NCI-H1694 (cell line): ENCODE results near the gene CDC14B.

Source experiments
- DNase-seq: peaks from one replicate; lab custom pipeline; 2025; lab: John Stamatoyannopoulos, UW

Gene CDC14B

DNA sequence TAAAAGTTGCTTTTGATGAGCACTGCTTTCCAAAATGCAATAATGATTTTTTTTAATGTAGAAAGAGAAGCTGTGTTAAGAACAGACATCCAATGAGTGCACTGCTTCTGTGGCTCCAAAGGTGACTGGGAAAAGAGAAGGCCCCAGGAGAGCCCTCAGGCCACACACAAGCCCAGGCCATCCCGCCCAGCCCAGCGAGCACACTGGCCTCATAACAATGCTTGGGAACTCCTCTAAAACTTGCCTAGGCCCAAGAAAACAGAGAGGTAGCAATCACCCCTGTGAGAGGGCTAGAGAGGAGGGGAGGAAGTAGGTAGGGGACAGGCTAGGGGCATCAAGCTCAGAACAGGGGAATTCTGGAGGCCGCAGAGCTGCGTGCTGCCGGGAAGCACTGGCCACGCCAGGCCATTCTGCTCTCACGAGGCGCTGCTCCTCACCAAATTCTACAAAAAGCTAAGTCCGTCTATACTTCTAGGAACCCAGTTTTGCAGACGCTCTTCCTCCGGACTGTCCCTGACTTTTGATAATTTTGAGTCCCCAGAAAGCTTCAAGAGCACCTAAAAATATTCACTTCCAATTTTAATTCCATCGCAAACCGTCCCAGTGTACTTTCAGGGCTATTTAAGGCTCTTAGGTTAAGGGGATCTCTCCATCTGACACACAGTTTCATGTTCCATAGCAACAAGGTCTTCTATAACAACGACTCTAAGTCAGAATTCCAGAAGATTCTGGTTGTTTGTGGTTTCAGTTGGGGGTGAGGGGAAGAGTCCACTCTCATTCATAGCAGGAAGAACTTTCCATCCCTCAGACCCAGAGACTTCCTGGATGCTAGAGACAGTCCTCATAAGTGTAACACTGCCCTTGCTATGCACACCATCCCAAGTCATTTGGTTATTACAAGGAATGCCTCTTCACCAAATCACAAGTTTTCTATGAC is 118.7 kb downstream of the CDC14B start:
- no peak for DNase-seq

DNA sequence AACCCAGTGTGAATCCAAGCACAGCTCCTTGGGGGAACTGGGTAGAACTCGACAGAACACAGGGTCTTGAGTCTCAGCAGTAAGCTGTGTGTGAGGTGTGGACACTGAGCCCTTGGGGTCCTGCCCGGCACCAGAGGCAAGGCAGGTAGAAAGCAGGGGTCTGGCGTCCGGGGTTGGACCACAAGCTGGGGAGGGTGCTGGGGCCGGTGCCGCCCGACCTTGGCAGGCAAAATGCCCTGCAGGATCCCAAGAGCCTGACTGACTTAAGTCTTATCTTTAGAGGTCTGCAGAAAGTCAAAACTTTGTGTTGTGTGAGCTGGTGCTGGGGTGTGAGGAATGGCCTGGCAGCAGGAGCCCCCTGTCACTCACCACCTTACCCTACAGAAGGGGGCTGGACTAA is 120.4 kb downstream of the CDC14B start:
- no peak for DNase-seq

DNA sequence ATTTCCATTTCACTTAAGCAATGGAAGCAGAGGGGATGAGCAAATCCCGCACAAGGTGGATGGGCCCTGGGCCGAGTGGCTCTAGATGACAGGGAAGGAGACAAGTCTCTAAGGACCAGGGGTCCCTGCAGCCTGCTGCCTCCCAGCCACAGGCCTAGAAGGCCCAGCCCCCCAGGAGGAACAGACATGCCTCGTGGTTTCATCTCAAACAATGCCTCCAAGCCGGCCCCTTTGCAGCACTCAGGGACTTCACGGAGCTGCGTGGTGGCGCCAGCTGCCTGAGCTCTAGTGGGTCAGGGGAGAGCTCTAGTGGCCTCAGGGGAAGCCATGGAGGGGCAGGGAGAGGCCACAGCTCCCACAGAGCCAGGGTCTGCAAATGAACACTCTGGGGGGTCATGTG is 120.8 kb downstream of the CDC14B start:
- no peak for DNase-seq

DNA sequence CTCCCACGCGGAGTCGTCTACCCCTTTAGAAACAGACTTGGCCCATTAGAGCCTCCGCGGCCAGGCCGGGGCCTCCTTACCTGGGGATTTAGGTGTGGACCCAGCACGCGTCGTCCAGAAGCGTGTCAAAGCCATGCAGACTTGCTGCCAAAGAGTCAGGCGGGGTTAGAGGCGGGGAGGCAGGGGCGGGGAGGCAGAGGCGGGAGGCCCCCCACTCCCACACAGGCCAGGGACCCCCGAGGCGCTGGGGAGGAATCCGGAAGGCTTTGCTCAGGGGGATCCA is 122.6 kb downstream of the CDC14B start:
- no peak for DNase-seq

DNA sequence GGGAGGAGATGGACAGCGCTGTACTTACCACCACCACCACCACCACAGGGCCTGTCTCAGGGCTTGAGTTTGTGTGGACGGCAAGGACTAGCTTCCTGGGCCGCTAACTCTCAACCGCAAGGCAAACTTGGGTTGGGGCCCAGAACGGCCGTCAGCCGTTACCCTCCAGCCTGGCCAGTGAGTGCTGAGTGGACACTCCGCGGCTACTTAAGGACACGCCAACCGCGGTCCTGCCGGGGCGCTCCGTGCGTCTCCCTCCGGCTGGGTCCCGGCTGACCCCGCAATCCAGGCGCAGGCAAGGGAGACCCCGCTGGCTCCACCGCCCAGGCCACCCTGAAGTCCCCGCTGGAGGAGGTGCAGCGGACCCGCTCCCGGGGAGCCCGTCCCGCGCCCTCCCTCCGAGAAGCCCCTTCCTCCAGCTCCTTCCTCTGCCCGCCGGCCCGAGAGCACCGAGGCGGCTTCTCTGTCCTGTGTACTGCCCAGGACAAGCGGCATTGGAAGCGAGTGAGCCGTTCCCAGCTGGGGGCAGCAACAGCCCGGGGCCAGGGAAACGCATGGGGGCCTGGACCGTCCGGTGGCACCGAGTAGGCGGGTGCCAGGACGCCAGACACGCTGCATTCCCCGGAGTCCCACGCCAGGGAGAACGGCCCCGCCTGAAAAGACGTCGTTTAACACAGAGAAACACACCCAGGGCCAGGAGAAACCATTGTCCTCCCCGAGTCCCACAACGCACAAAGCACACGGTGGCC is 123.1 kb downstream of the CDC14B start:
- no peak for DNase-seq

DNA sequence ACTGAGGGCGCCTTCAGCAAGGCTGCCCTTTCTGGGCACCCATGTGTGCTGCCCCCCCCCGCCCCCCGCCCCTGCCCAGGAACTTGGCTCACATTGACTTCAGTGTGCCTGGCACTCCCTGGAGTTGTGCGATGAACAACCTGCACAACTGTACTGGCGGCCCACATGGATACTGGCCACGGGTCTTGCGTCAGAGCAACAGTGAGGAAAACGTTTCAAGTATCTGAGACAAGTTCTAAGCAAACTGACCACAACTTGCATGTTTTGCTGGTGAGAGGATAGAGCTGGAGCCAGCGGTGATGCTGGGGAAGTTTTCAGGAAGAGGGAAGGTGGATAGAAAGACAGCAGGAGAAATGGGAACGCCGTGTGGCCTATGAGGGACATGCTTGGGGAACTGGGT is 124.3 kb downstream of the CDC14B start:
- no peak for DNase-seq

DNA sequence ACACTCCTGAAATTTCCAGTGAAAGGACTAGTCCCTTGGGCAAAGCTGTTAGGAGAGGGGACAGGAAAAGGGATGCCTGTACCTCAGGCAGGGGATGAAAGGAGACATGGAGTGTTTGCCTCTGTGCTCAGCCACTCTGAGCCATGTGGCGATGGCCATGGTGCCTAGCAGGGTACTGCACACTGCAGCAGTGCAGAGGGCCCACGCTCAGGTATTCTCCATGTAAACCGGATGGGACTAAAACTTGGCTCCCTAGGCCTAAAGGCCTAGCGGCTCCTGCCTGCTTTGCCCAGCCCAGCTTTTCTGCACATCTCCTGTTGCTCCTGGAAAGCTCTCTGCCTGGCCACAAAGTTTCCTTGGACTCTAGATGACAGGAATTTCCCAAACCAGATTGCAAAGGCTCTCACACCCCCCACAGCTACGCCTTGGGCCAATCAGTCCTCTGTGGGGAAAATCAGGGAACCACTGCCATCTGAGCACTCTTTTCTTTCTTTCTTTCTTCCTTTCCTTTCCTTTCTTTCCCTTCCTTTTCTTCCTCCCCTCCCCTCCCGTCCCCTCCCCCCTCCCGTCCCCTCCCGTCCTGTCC is 125.3 kb downstream of the CDC14B start:
- DNase-seq = no peak

DNA sequence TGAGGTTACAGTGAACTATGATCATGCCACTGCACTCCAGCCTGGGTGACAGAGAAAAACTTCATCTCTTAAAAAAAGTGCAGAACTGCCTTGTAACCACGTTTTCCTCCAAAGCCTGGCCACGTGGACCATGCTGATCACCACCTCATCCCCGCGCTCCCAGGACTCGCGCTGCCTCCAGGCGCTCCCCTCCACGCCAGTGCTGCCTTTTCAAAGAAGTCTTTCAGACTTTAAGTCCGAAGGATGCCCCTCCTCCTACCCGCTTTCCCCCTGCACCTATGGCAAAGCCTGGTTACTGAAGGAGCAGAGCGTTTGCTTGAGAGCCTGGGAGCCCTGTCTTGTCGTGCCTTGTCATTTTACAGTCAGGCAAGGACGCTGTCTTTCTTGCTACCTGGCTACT is 125.9 kb downstream of the CDC14B start:
- DNase-seq = no peak

DNA sequence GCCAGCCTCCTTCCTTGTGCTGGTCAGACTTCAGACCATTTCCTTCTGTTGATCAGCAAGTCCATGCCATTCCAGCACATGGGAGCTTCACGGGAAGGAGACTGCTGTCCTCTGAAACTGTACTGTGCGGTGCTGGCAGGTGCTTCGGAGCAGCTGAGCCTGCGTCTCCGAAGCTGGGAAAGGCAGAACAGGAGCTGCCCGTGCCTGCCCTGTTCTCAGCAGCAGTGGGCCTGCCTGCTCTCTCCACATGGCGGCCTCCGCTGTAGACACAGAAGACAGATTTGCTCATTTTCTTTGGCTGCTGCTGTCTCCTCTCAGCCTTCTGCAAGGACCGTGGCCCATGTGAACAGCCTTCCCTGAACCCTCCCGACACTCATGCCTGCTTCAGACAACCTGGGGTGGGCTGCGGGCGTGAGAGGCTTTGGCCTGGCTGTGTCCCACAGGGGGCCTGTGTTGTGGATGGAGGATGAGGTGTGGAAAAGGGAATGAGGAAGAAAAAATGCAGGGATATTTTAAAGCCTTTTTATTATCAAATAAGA is 126.6 kb downstream of the CDC14B start:
- no peak for DNase-seq

DNA sequence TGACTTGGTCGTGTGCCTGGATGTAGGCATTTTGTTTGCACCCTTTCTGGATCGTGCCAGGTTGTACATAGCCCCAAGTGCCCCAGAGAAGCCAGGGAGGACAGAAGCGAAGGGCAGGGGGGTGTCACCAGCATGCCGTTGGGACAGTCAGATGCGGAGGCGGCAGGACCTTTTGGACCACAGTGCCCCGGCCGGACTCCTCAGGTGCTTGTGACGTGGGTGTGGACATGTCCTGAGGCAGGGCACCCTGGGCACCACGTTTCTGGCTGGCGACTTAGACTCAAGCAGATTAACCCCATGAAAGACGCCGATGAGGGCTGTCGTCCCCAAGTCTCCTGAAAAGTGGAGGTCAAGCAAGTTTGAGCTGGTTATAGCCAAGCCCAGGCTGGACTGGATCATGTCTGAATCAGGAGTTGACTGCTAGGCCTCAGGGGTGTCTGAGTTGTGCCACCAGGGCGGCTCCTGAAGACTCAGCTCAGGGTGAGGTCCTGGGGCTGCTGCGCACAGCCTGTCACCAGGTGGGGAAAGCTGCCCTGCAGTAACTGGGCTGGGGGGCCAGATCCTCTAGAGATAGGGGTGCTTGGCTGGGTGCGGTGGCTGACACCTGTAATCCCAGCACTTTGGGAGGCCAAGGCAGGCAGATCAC is 127.6 kb downstream of the CDC14B start:
- DNase-seq = no peak

DNA sequence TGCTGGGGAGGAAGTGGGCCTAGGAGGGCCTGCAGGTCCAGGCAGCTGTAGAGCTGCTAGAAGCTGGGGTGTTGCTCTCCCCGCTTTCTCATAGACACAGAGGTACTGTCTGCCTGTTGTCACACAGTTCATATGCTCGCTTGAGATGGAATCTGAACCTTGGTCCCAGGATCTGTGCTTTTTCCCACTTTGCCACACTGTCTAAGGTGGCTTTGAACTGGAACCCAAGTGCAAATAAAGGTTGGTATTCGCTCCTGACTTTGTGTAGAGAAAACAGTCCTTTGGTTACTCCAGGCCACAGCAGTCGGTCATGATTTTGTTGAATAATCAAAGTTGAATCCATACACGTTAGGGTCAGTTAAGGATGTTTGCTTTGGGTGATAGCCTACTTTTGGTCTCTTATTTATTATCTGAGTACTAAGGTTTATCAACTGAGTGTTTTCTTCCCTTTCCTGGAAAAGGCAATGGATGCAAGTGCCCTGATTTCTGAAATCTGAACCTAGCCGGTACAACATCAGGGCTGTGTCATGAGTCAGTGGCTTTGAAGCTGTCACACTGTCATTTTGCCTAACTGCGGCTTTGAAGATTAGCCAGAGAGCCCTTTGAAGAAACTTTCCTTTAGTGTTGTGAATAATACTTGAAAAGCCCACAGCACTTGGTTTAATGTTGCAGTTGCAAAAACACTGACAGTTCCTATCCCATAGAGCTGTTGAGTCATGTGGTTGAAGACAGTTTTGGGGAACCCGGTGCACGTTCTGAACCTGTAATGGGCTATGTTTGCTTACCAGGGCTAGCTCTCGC is 128.4 kb downstream of the CDC14B start:
- no peak for DNase-seq

DNA sequence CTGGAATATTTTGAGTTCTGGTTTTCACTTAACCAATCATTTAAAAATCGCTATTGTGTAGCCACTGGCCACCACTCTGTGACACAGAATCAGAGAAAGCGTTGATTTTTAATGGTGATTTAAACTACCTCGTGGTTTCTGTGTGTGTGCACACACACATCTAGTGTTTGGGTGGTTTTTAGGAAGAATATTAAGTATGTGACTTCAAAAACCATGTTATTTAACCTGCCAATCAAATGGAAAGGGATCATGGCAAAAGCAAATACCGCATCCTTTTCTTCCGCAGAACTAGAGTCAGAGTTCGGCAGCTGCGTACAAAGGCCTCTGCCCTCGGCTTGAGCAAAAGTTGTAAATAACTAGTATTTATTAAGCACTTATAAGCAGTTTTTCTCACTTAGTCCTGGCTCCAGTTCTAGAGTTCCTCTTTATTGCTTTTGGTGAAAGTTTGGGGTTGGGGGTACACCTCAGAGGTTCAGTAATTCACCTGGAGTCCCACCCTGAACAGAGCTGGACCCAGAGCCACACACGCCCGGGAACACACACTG is 129.0 kb downstream of the CDC14B start:
- DNase-seq = no peak

DNA sequence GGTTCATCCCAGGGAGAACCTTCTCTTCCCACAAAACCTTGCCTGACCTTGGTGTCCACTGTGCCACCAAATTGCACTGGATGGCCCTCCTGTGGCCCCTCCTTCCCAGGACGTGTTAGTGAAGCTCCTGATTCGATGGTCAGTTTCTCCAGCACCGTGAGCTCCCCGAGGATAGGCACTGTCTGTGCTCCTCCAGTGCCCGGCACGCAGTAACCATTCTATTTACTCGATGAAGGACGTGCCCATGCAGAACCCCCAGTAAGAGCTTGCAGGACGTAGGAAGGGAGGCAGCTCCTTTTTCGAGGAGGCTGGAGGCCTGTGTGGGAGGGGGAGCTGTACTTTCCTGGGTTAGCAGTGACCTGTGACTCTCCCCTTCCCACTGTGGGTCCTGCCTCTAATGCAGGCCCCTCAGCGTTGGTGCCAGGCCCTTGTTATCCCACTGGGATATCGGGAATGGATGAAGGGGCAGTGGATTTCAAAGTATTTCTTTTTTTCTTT is 130.1 kb downstream of the CDC14B start:
- DNase-seq = no peak

DNA sequence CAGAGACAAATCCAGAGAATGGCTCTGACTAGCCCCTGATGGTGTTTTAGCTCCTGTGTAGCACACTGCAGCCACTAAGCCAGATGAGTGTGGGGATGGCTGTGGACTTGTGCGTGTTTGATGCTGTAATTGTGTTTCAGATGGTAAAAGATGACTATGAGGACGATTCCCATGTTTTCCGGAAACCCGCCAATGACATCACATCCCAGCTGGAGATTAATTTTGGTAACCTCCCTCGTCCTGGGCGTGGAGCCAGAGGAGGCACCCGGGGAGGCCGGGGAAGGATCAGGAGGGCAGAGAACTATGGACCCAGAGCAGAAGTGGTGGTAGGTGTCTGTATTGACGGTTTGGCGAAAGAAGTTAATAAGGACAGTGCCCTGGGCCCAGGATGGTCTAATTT is 131.7 kb downstream of the CDC14B start:
- DNase-seq = no peak

DNA sequence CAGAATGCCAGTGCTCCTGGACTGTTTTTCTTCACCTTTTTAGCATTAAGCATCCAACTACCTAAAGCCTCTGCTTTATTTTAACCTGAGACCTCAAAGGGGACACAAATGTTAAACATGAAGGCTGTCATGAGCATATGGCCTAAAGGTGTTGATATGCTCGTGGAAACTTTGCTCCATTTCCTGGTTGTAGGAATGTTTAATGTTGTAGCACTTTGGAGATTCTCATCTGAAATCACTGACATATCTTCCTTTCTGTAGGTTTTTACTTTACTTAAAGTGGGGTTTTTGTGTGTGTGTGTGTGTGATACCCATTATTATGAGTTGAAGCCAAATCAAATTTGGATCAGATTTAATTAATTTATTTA is 132.6 kb downstream of the CDC14B start:
- no peak for DNase-seq

DNA sequence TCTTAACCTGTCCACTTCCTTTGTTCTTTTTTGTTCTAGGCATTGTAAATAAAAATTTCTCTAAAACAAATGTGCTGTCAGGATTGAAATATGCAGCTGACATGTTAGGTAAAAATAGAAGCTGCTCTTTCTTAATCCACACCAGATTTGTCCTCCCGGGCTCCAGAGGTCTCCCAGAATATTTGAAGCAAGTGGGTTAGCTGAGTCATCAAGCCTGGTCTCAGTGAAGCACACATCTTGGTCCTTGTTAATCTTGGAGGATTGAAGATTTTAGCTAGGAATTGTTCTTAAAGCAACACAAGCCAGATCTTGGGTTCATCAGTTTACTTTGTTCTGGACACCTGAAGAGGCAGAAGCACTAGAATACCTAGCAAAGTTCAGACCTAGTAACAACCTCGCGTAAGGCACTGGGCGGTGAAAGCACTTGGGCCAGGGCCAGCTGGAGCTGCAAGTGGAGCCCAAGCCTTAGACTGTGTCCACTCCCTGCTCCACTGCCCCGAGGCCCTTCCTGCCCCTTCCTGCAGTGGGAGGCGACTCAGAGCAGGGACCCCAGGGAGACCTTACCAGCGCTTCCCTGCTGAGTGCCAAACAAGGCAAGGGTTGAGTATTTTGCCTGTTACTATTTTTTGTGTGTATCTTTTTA is 133.1 kb downstream of the CDC14B start:
- DNase-seq = no peak

DNA sequence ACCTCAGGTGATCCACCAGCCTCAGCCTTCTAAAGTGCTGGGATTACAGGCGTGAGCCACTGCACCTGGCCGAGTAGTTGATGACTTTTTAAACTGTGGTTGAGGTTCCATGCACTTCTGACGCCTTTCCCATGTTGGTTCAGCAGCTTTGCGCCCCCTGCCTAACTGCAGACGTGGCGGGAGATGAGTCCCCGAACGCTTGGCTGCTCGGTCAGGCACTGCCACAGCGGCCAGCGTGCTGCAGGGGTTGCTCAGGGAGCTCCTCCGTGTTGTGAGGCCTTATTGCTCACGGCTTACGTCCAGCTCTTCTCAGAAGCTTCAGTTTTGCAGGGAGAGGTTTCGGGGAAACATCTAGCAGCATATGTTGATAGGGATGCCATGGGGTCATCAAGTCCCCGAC is 134.4 kb downstream of the CDC14B start:
- DNase-seq = no peak

DNA sequence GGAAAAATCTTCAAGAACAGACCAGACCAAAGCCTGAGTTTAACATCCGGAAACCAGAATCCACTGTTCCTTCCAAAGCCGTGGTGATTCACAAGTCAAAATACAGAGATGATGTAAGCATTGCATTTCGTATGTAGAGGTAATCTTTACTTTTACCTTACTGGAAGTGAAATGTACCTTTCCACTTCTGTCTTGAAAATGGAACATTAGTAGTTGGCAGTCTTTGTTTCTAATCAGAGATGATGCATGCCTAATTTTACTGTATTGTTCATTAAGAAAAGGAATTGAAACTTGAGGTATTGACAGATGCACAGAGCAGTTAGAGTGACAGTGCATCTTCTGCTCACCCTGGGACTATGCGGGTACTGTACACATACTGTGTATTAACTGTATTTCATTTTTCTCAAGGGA is 135.1 kb downstream of the CDC14B start:
- no peak for DNase-seq

DNA sequence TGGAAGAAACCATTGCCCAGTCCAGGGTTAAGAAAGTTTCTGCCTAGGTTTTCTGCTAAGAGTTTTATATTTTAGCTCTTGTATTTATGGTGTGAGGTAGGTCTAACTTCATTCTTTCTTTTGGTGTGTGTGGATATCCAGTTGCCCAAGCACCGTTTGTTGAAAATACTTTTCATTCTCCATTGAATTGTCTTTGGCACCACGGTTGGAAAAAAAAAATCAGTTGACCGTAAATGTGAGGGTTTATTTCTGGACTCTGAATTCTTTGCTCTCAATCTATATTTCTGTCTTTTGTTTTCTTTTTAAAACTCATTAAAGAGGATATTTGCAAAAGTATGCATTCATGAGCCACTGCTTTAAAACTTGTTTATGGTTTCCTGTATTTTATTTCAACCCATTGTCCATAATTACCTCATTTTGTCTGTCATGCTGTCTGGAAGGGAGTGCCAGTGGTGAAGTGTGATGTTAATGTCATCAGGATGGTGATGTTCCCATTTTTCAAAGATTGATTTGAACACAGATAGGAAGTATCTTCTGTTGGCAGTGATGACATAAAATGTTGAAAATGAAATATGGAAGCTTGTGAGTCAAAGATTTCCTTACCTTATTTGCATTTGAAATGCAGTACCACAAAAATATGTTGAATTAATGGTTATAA is 135.8 kb downstream of the CDC14B start:
- DNase-seq = no peak

DNA sequence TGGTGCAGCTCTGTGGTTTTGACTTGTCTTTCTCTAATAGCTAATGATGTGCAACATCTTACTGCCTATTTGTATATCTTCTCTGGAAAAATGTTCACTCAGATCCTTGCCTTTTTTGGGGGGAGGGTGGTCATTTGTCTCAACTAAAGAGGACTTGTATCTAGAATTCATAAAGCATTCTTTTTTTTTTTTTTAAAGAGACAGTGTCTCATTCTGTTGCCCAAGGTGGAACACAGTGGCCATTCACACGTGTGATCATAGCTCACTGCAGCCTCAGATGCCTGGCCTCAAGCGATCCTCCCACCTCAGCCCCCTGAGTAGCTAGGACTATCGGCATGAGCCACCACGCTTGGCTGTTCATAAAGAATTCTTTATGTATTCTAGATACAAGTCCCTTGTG is 136.4 kb downstream of the CDC14B start:
- no peak for DNase-seq
